A673 (cell line): ENCODE data around the gene OR8U1.

Experiments used
- EZH2 ChIP-seq: fragments of 200-600 bp; sonication (generic); IDR thresholded peaks from 2 replicates; pipeline ENCODE4 v1.6.1; 2017; ENCODE audit warnings: borderline replicate concordance, low read depth, mild to moderate bottlenecking, mixed read lengths, antibody characterized with exemption, low read length; ENCODE audit not compliant: poor library complexity, severe bottlenecking
- TF ChIP-seq, protein P1 (sequence below): fragments of 300-800, 200-600 bp; sonication (generic); conservative IDR thresholded peaks from 2 replicates; pipeline ENCODE4 v1.5.1; 2017; ENCODE audit warnings: low read depth, mild to moderate bottlenecking, antibody characterized with exemption, low read length, moderate library complexity, mixed read lengths

DNA sequence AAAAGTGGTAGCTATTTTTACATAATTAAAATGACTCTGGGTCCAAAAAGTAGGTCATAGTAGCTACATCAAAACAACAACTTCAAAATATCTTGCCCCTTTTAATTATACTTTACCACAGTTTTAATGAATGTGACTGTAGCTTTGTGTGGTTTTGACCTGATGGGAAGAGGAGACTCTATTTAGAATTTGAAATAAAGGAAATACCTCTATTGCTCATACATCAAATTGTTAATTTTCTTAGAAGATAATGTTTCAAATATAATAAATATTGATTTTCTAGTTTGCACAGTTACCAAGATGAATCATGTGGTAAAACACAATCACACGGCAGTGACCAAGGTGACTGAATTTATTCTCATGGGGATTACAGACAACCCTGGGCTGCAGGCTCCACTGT lies 29.7 kb upstream of the OR8U1 start, which contains the start of gene OR8K1:
- TF ChIP-seq, protein P1, sequence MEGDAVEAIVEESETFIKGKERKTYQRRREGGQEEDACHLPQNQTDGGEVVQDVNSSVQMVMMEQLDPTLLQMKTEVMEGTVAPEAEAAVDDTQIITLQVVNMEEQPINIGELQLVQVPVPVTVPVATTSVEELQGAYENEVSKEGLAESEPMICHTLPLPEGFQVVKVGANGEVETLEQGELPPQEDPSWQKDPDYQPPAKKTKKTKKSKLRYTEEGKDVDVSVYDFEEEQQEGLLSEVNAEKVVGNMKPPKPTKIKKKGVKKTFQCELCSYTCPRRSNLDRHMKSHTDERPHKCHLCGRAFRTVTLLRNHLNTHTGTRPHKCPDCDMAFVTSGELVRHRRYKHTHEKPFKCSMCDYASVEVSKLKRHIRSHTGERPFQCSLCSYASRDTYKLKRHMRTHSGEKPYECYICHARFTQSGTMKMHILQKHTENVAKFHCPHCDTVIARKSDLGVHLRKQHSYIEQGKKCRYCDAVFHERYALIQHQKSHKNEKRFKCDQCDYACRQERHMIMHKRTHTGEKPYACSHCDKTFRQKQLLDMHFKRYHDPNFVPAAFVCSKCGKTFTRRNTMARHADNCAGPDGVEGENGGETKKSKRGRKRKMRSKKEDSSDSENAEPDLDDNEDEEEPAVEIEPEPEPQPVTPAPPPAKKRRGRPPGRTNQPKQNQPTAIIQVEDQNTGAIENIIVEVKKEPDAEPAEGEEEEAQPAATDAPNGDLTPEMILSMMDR, result no peak
- TF ChIP-seq EZH2, result no peak
